Right ventricle myocardium superior (tissue), 1 donor: Measurements from ENCODE around the gene SAPCD2. TPM values are rescaled to one million over a fixed set of nuclear protein-coding genes. Genes with fewer than 3 reads are reported as not detected.
"Not testable (repeated sequence)": the region's sequence is repeated elsewhere in the genome, so short reads cannot be mapped to it uniquely, and the experiment has no call there.

Source experiments
- ATAC-seq: fragments of 200-7000 bp; cut with Tn5 transposase; one replicate; pipeline ENCODE4 v1.9.1; 2020; ENCODE audit warnings: mild to moderate bottlenecking; ENCODE audit not compliant: poor library complexity
- DNase-seq: peaks from one replicate; pipeline ENCODE4 v3.0.0-alpha.2; 2020
- intact Hi-C: fragments of 100-400 bp; cut with DNase I; formaldehyde crosslinking; loops from one replicate; pipeline ENCODE4 v1.11.2; 2022
- long read RNA-seq: library from polyadenylated mRNA; unstranded; transcript quantifications from one replicate; pipeline ENCODE4 v2.0.0, GENCODE V29; 2021
- total RNA-seq: library from RNA; stranded (reverse); fragmentation: NEBNext Ultra II Directional; extraction: Animal tissue kit (Norgen Biotek cat#: 25700); gene quantifications from one replicate; pipeline ENCODE4 v1.2.1, GENCODE V29; 2021
- donor health status: DM: no; HTN: yes; CAD: no; lungs with severe emphysema.

SAPCD2 gene, protein sequence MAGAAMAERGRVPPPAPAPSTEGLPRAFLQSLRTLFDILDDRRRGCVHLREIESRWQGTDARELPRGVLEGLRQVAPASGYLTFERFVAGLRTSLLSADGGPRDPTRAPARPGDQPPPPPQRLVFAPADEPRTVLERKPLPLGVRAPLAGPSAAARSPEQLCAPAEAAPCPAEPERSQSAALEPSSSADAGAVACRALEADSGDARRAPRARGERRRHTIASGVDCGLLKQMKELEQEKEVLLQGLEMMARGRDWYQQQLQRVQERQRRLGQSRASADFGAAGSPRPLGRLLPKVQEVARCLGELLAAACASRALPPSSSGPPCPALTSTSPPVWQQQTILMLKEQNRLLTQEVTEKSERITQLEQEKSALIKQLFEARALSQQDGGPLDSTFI
- total RNA-seq: 0.22 TPM
- long read RNA-seq, partial matches to known transcripts: 0 of 1 reads
- long read RNA-seq, other reads (novel, unspliced or antisense): 1 of 1 reads

DNA sequence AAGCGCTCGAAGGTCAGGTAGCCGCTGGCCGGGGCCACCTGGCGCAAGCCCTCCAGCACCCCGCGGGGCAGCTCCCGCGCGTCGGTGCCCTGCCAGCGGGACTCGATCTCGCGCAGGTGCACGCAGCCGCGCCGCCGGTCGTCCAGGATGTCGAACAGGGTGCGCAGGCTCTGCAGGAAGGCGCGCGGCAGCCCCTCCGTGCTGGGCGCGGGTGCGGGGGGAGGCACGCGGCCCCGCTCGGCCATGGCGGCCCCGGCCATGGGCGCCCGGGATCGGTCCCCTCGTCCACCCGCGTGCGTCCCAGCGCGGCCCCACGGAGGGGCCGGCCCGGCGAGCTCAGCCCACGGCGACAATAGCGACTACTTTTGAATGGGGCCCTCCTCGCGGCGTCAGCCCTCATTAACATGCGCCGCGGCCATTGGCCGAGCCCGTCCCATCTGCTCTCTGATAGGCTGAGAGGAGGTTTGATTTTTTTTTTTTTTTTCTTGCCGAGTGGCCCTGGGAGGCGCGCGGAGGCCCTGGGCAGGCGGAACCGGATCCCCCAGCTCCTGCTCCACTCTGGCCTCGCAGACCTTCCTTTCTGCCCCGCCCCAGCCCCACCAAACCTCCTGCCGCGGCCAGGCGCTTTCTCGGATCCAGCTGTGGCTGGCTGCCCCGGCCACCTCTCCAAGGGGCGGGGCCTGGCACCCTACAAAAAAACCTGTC, at the start of gene SAPCD2:
SAPCD2 (minus strand) TSS at position 357 of the 705 bp plus-strand sequence; CDS start at position 260, 97 bp downstream.
- DNase-seq (peak; percentile 94), ATAC-seq (peak; percentile 95)
- intact Hi-C loops: no loop called here

DNA sequence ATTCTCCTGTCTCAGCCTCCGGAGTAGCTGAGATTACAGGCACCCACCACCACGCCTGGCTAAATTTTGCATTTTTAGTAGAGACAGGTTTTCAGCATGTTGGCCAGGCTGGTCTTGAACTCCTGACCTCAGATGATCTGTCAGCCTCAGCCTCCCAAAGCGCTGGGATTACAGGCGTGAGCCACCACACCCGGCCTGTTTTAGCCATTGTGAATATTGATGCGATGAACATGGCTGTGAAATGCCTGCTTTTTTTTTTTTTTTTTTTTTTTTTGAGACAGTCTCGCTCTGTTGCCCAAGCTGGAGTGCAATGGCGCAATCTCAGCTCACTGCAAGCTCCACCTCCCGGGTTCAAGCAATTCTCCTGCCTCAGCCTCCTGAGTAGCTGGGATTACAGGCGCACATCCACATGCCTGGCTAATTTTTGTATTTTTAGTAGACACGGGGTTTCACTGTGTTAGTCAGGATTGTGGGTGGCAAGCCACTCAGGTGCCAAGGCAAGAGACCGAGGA, 47.8 kb upstream of the SAPCD2 start:
- DNase-seq, ATAC-seq: not testable (repeated sequence)
- intact Hi-C loops: loop anchor here (2.0 kb wide), 1 partner anchor 109 kb away; the partner anchor contains the start of gene RNF224

DNA sequence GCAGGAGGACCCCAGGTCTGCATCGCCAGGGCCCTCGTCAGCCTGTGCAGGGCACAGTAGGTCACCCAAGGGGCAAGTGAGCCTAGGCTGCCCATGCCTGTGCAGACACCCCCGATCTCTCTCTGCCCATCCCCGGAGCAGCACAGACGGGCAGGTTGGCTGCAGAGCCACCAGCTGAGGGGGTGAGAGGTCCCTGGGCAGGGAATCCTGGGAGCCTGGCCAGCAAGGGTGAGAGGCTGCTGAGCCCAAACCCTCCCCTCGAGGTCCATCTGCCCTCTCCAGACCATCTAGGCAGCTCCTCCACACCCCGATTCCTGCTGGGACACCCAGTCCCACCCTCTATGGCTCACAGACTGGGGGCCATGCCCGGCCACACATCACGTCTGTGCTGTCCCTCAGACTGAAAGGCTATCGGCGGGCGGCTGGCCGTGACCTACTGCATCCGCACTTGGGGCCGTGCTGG, 46.9 kb upstream of the SAPCD2 start:
- ATAC-seq: peak; percentile 3
- intact Hi-C loops: no loop called here
- no peak for DNase-seq

DNA sequence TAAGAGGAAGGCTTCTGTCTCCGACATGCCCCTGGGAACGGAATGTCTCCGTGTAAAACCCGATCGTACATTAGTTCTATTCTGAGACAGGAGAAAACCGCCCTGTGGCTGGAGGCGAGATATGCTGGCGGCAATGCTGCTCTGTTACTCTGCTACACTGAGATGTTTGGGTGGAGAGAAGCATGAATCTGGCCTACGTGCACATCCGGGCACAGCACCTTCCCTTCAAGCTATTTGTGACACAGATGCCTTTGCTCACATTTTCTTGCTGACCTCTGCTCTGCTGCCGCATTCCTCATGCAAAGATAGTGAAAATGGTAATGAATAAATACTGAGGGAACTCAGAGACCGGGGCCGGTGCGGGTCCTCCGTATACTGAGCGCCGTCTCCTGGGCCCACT, 46.4 kb upstream of the SAPCD2 start:
- intact Hi-C loops: no loop called here
- ATAC-seq: peak; percentile 16
- no peak for DNase-seq

DNA sequence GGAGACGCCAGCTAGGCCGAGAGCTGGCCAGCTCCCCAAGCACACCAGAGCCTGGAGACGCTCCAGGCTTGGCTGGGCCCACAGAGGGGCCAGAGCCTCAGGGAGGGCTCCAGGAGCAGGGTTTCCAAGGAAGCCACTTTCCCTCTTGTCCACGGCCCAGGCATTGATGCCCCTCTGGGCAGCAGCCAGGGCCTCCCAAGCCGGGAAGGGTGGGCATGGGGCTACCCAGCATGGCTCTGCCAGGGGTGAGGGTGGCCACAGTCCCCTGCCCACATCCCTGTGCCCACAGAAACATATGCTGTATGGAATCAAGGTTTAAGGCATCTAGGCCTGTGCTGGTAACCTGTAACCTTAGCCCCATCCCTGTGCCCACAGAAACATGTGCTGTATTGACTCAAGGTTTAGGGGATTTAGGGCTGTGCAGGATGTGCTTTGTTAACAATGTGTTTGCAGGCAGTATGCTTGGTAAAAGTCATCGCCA, 45.7 kb upstream of the SAPCD2 start:
- intact Hi-C loops: no loop called here
- DNase-seq (no peak), ATAC-seq (peak; percentile 45)

DNA sequence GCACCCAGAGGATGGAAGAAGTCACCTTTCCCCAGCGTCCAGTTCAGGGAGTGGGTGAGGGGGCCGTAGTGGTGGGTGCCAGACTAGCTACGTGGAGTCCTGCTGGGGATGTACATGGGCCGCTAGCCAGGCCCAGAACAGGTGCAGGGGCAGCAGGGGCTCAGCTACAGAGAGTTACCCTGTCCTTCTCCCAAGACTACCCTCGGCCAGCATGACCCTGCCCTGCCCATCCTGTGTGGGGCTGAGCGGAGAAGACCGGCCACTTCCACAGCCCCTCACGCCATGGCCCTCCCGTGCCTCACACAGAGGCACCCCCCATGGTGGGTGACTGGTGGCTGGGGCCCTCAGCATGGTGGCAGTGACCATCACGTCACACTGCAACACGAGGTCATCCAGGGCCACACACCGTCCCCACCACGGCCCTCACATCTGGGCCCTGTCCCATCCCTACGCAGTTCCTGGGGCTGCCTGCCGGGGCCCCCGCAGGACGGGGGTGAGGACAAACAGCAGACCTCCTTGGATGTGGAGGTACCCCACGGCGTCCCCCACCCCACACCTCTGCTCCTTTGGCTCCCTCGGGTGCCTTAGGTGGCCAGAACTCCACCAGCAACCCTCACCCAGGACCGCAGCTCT, 45.2 kb upstream of the SAPCD2 start:
- no peak for DNase-seq
- intact Hi-C loops: no loop called here

DNA sequence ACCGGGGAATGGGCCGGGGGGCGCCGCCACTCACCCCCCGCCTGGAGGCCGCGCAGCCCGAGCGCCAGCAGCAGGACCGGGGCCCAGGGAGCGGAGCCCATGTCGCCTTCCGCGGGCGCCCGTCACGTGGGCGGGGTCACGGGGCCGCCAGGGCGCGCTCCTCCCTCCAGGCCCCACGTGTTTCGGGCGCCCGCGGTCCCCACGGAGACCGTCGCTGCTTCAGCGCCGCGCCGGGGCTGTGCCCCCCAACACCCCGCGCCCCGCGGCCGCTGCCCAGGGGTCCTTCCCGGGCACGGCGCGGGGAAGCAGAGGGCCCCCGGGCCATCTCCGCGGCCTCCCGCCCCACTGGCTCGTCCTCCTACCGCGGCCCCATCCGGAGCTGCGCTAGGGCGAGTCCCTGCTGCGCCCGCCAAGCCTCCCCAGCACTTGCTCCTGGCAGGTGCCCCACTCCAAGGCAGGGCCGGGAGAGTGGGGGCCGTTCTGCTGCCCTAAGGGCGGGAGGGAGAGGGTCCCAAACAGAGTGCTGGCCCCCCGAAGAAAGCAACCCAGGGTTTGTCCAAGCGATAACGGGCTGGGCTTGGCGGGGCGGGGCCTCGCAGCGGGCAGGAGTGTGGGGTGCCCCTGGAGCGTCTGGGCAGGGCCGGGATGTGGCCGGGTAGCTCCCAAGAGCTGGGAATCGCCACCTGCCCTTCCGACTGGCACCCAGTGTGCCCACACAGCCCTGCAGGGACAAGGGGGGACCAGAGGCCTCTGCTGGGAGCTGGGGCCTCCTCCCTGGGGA, 44.4 kb upstream of the SAPCD2 start, which contains the start of gene DPP7:
DPP7 (minus strand) TSS at position 121 of the 781 bp plus-strand sequence; CDS start at position 101, 20 bp downstream.
- intact Hi-C loops: no loop called here
- peak; percentile 89 for DNase-seq
- ATAC-seq: peak; percentile 88

More for the DNA sequence above, 45.2 kb upstream of the SAPCD2 start:
- ATAC-seq: peak; percentile 2

DNA sequence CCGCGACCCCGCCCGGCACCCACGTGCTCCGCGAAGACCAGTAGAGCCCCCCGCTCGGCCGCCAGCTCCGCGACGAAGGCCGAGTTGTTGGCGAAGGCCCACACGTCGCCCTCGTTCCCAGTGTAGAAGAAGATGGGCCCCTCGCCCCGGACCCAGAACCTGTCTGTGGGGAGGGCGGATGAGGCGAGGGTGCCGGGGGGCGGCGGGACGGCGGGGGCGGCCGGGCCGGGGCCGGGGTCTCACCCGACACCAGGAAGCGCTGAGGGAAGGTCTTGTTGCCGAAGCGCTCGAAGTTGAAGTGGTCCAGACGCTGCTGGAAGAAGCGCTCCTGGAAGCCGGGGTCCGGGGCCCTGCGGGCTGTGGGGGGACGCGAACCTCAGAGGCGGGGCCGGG, 43.9 kb upstream of the SAPCD2 start:
- no peak for DNase-seq
- intact Hi-C loops: no loop called here
- peak; percentile 0 for ATAC-seq

DNA sequence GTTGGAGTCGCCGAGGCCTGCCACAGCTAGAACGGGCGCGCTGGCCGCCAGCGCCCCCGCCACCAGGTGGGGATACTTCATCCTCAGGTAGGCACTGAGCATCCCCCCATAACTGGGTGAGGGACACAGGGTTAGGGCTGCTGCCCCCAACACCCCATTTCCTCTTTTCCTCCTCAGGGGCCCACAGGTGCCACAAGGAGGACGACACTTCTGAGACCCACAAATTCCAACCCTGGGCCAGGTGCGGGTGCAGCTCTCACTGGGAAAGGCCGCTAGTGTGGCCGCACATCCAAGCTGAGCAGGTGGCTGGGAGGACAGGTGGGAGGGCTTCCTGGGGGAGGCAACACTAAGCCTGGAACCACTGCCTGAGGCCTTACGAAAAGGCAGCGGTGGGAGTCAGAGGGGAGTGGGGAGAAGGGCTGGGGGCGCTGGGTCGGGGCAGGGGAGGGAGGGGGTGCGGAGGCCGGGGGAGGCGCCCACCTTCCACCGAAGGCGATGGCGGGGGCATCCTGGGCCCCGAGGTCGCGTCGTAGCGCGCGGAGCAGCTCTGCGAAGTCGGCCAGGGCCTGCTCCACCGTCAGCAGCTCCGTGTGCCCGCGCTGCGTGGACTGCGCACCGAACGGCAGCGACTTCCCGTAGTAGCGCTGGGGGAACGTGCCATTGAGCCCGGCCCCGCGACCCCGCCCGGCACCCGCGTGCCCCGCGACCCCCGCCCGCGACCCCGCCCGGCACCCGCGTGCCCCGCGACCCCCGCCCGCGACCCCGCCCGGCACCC, 43.2 kb upstream of the SAPCD2 start:
- no peak for DNase-seq
- intact Hi-C loops: no loop called here
- no peak for ATAC-seq

DNA sequence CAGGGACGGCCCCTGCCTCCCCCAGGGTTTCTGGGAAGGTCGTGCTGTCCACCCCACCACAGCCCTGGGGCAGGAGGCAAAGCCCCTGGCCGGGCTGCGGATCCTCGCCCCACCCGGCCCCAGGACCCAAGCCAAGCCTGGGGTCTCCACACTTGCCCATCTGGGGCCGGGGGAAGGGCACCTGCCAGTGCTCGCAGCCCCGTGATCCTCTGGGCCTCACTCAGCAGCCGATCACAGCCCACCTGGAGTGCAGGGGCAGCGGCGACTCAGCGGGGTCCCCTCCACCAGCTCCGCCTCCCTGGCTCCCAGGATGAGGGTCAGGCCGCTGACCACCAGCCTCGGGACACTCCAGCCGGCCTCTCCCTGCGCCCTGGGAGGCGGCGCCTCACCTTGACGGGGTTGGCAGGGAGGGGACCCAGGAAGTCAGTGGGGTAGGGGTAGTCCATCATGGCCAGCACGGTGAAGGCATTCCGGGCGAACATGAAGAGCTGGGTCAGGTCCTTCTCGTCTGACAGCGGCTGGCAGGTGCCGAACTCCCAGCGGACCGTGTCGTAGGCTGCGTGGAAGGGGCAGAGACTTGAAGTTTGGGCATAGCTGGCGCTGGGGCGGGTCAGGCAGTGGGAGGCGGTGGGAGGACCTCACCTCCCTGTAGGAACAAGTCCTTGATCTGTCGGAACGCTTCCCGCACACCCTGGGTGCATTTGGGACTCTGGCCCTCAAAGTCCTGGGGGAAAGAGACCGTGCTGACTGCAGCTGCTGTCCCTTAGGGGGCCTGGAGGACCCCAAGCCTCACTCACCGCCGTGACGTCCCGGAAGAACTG, 42.4 kb upstream of the SAPCD2 start:
- no peak for ATAC-seq
- intact Hi-C loops: no loop called here
- DNase-seq: no peak

DNA sequence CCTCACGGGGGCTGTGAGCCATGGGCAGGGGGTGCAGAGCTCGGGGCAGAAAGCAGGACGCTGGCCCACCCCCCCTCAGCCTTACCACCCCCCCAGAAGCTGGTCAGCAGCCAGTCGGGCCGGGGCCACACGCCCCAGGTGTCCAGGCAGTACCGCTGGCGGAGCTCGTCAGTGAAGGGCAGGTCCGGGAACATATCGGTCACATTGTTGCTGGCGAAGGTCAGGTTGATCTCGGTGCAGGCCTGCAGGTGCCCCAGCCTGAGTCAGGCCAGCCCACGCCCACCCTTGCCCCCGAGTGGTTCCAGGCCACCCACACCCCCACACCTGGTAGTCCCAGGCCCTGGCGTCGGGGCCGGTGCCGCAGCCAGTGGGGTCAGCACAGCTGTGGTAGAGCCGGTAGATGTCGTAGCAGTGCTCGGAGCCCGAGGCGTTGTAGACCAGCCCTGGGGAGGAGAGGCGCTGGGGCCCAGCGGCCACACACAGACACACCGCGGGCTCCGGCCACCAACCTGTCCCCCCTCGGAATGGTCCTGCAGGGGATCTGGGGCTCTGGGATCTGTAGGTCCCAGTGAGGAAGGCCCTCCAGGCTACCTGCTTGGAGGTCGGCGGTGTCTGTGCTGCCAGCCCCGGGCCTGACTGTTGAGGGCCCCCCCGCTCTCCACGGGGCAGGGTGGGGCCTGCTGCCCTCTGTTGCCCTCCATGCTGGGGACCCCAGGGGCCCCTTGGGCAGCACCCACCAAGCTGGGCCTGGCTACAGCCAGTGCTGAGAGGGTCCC, 41.6 kb upstream of the SAPCD2 start:
- ATAC-seq (no peak), DNase-seq (no peak)
- intact Hi-C loops: no loop called here

DNA sequence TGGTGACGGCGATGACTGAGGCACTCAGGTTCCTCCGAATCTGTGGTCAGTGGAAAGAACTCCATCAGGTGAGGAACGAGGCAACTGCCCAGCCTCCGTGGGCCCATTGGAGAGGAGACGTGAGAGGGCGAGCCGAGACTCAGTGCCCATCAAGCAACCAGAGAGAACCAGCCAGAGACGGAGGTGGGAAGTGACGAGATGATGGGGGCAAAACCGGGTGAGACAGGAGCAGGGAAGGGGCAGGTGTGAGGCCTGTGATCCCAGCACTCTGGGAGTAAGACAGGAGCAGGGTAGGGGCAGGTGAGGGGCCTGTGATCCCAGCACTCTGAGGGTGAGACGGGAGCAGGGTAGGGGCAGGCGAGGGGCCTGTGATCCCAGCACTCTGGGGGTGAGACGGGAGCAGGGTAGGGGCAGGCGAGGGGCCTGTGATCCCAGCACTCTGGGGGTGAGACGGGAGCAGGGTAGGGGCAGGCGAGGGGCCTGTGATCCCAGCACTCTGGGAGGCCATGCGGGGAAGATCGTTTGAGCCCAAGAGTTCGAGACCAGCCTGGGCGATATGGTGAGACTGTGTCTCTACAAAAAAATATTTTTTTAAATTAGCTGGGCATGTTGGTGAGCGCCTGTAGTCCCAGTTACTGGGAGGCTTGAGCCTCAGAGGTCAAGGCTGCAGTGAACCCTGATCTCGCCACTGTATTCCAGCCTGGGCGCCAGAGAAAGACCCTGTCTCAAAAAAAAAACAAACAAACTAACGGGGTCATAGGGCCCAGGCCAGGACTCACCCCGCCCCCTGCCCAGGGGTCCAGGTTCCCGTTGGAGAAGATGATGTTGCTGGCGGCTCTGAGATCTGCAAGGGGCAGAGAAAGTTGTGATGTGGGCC, 40.8 kb upstream of the SAPCD2 start:
- no peak for DNase-seq
- intact Hi-C loops: no loop called here
- ATAC-seq: no peak

DNA sequence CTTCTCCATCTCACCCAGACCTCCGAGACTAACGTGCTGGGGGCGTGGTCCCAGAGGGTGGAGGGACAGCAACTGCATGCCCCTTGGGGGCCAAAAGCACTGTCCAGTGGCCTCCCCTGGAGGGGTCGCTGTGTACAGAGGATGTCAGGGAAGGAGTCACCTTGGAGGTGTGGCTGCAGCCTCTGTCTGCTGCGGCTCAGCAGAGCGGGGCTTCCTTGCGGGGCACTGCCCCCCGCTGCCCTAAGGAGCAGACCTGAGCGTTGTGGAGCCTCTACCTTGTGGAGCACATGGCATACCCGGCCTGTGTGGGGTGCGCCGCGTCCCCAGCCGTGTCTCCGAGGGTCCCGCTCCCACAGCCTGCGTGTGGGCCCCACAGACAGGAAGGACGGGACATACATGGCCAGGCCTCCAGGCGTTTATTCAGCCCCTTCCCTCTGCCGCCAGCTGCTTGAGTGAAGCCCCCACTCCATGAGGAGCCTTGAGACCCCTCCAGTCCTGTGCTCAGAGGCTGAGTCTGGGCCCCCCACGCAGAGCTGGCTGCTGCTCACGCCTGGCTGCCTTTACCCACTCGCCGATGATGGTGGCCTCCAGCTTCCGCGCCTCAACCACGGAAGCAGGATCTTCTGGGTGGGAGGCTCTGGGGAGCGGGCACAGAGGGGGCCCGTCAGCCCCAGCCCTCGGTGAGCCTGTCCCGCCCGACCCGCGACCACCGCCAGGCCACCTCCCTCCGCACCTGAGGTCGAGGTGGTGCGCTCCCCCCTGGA, 40.0 kb upstream of the SAPCD2 start:
- no peak for ATAC-seq
- DNase-seq: no peak
- intact Hi-C loops: no loop called here
